Measurements from ENCODE around the gene DUOXA1. TPM values are rescaled to one million over a fixed set of nuclear protein-coding genes. Genes with fewer than 3 reads are reported as not detected.

DUOXA1 gene
- total RNA-seq, 1 donor: not detected

- TF ChIP-seq, protein P1, sequence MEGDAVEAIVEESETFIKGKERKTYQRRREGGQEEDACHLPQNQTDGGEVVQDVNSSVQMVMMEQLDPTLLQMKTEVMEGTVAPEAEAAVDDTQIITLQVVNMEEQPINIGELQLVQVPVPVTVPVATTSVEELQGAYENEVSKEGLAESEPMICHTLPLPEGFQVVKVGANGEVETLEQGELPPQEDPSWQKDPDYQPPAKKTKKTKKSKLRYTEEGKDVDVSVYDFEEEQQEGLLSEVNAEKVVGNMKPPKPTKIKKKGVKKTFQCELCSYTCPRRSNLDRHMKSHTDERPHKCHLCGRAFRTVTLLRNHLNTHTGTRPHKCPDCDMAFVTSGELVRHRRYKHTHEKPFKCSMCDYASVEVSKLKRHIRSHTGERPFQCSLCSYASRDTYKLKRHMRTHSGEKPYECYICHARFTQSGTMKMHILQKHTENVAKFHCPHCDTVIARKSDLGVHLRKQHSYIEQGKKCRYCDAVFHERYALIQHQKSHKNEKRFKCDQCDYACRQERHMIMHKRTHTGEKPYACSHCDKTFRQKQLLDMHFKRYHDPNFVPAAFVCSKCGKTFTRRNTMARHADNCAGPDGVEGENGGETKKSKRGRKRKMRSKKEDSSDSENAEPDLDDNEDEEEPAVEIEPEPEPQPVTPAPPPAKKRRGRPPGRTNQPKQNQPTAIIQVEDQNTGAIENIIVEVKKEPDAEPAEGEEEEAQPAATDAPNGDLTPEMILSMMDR (IDR thresholded peaks at IDR 0.05; ENCODE audit: insufficient read depth, low read depth, low read length): no peak
- DNase-seq (ENCODE audit: low read depth): no peak
- no peak overlapping the region for H3K4me3 ChIP-seq (ENCODE audit: low read depth, low read length)
Observed at GRCh38 chr15:45091576-45091975, 38.1 kb downstream of the DUOXA1 start.

DNA sequence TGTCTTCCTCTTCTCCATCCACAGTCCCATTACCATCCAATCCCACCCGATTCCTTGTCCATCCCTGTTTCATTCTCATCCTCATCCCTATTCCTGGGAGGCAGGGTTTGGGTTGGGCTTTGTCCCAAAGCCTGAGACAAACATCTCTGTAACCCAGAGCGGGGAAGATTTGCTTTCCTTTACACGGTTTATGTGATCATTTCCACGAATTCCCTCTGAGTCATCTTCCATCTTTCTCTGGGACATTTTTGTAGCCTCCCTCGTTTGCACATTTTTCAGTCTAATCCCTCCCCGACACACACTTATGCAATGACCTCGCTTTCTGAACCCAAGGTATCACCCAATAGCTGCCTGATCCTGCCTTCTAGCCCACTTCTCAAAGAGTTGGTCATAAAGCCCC is 38.5 kb downstream of the DUOXA1 start:
- DNase-seq (ENCODE audit: low read depth): peak; percentile 81
- TF ChIP-seq, protein P1 (IDR thresholded peaks at IDR 0.05; ENCODE audit: insufficient read depth, low read depth, low read length): no peak
- no peak overlapping the region for H3K4me3 ChIP-seq (ENCODE audit: low read depth, low read length)

DNA sequence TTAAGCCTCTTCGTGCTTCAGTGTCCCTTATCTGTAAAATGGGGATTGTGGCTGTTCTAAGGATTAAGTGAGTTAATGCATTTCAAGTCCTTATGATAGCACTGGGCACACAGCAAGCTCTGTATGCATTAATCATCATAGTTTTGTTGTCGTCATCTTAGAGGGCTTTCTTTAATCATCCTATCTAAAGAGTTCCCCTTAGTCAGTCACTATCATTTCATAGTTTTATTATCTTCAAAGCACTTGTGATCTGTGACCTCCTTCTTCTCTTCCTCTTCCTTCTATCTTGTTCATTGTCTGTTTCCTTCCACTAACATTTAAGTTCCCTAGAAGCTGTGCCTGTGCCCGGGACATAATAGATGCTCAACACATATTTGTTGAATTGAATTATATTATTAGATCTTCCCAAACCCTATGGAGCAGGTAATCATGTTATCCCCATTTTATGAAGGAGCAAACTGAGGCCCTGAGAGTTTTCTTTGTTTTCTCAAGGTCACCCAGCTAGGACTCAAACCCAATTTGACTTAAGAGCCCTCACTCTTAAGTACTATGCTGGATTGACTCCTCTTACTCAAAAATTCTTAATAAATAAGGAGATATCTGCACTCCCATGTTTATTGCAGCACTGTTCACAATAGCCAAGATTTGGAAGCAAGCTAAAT is 39.8 kb downstream of the DUOXA1 start:
- no peak overlapping the region for H3K4me3 ChIP-seq (ENCODE audit: low read depth, low read length)
- DNase-seq (ENCODE audit: low read depth): peak; percentile 93
- TF ChIP-seq, protein P1 (IDR thresholded peaks at IDR 0.05; ENCODE audit: insufficient read depth, low read depth, low read length): no peak

- H3K4me3 ChIP-seq (ENCODE audit: low read depth, low read length): no peak overlapping the region
- peak; percentile 91 for DNase-seq (ENCODE audit: low read depth)
- TF ChIP-seq, protein P1 (IDR thresholded peaks at IDR 0.05; ENCODE audit: insufficient read depth, low read depth, low read length): no peak
Observed at GRCh38 chr15:45088801-45089711, 40.6 kb downstream of the DUOXA1 start.

- TF ChIP-seq, protein P1 (IDR thresholded peaks at IDR 0.05; ENCODE audit: insufficient read depth, low read depth, low read length): no peak
- no peak overlapping the region for H3K4me3 ChIP-seq (ENCODE audit: low read depth, low read length)
Observed at GRCh38 chr15:45087513-45087912, 42.2 kb downstream of the DUOXA1 start.

GRCh38 chr15:45084163-45084562 is 45.5 kb downstream of the DUOXA1 start:
- TF ChIP-seq, protein P1 (IDR thresholded peaks at IDR 0.05; ENCODE audit: insufficient read depth, low read depth, low read length): no peak
- no peak overlapping the region for H3K4me3 ChIP-seq (ENCODE audit: low read depth, low read length)
- no peak for DNase-seq (ENCODE audit: low read depth)

More at GRCh38 chr15:45087513-45087912, 42.2 kb downstream of the DUOXA1 start:
- peak; percentile 13 for DNase-seq (ENCODE audit: low read depth)
